Omental fat pad (tissue), 4 donors: ENCODE data around the gene OR2H2. TPM values are rescaled to one million over a fixed set of nuclear protein-coding genes. Genes with fewer than 3 reads are reported as not detected.

Experiments used
- ATAC-seq: fragments of 150-250 bp; one replicate; pipeline ENCODE4 v1.9.1; 2016; ENCODE audit warnings: mild to moderate bottlenecking, moderate library complexity; ENCODE audit not compliant: low FRiP score
- DNase-seq: peaks from one replicate; pipeline ENCODE4 v3.0.0-alpha.2; 2019; ENCODE audit warnings: low spot score
- CTCF ChIP-seq, 3 donors: fragments of 450-650 bp; IDR thresholded peaks; one replicate each; pipeline ENCODE4 v1.5.1; 2016 to 2017; ENCODE audit warnings: antibody characterized with exemption in 3 of 3, mild to moderate bottlenecking in 3 of 3, moderate library complexity in 2 of 3
- total RNA-seq, 4 donors: library from RNA; depleted of rRNA; stranded (reverse); fragments of >200 nt; gene quantifications; one replicate each; pipeline ENCODE4 v1.1.0, GENCODE V29; 2016

OR2H2 gene
- total RNA-seq, 4 donors from 2014 or later: not detected

- no peak for TF ChIP-seq CTCF (IDR thresholded peaks at IDR 0.05)
- DNase-seq (no peak), ATAC-seq (no peak)
Measured at GRCh38 chr6:29564875-29565274, 20.0 kb upstream of the OR2H2 start.

GRCh38 chr6:29566856-29567255 lies 18.1 kb upstream of the OR2H2 start:
- no peak for TF ChIP-seq CTCF (IDR thresholded peaks at IDR 0.05)
- no peak for ATAC-seq

GRCh38 chr6:29567541-29567940 lies 17.4 kb upstream of the OR2H2 start:
- no peak for TF ChIP-seq CTCF (IDR thresholded peaks at IDR 0.05)
- DNase-seq (no peak), ATAC-seq (no peak)

More at GRCh38 chr6:29566856-29567255, 18.1 kb upstream of the OR2H2 start:
- DNase-seq: no peak

- DNase-seq: no peak
- TF ChIP-seq CTCF (IDR thresholded peaks at IDR 0.05): no peak
- ATAC-seq: no peak
Measured at GRCh38 chr6:29567991-29568390, 16.9 kb upstream of the OR2H2 start.

GRCh38 chr6:29576056-29576455 lies 8.9 kb upstream of the OR2H2 start:
- ATAC-seq (no peak), DNase-seq (no peak)
- TF ChIP-seq CTCF (IDR thresholded peaks at IDR 0.05): no peak

GRCh38 chr6:29577544-29577943 lies 7.4 kb upstream of the OR2H2 start:
- no peak for ATAC-seq
- no peak for TF ChIP-seq CTCF (IDR thresholded peaks at IDR 0.05)
- DNase-seq: no peak

- TF ChIP-seq CTCF (IDR thresholded peaks at IDR 0.05): peak in 2 of 3 donors; percentile 79 to 85
- ATAC-seq (no peak), DNase-seq (no peak)
Measured at GRCh38 chr6:29589423-29590048, 4.6 kb downstream of the OR2H2 start.
